Neural progenitor cell (in vitro differentiated cells): ENCODE results near the gene DHX34. TPM values are rescaled to one million over a fixed set of nuclear protein-coding genes. Genes with fewer than 3 reads are reported as not detected.

Source experiments
- DNase-seq: peaks from one replicate; pipeline ENCODE4 v3.0.0-alpha.2; 2016; ENCODE audit warnings: low spot score
- H2AFZ ChIP-seq: fragments of 200-600 bp; sonication (generic); replicated peaks from 2 replicates; pipeline ENCODE4 v1.6.1; 2016; ENCODE audit warnings: antibody characterized with exemption
- H3F3A ChIP-seq: fragments of 200-600 bp; sonication (generic); 2 replicates; pipeline ENCODE4 v1.6.1; 2016; ENCODE audit warnings: antibody characterized with exemption, low read depth
- H3K27ac ChIP-seq: fragments of 200-600 bp; sonication (generic); 2 replicates; pipeline ENCODE4 v1.5.1; 2016; ENCODE audit warnings: mild to moderate bottlenecking
- H3K27me3 ChIP-seq: fragments of 200-600 bp; sonication (generic); 2 replicates; pipeline ENCODE4 v1.6.1; 2016; ENCODE audit warnings: mild to moderate bottlenecking, moderate library complexity
- H3K36me3 ChIP-seq: fragments of 200-600 bp; sonication (generic); 2 replicates; pipeline ENCODE4 v1.5.1; 2016
- H3K4me1 ChIP-seq: fragments of 200-600 bp; sonication (generic); 2 replicates; pipeline ENCODE4 v1.6.1; 2016; ENCODE audit warnings: mixed run types
- H3K4me2 ChIP-seq: fragments of 200-600 bp; sonication (generic); 2 replicates; pipeline ENCODE4 v1.6.1; 2016
- H3K4me3 ChIP-seq: fragments of 200-600 bp; sonication (generic); 2 replicates; pipeline ENCODE4 v1.5.1; 2016
- H3K79me2 ChIP-seq: fragments of 200-600 bp; sonication (generic); 2 replicates; pipeline ENCODE4 v1.6.1; 2016; ENCODE audit warnings: low read depth
- H3K9ac ChIP-seq: fragments of 200-600 bp; sonication (generic); 2 replicates; pipeline ENCODE4 v1.6.1; 2016
- H3K9me3 ChIP-seq: fragments of 200-600 bp; sonication (generic); 2 replicates; pipeline ENCODE4 v1.5.1; 2016; ENCODE audit warnings: low read depth
- H4K20me1 ChIP-seq: fragments of 200-600 bp; sonication (generic); 2 replicates; pipeline ENCODE4 v1.6.1; 2016; ENCODE audit warnings: low read depth
- H3K27ac Mint-ChIP-seq: 3 replicates; pipeline ENCODE4 v1.8.0; 2021; ENCODE audit warnings: mixed read lengths
- H3K27me3 Mint-ChIP-seq: 2 replicates; pipeline ENCODE4 v1.8.0; 2022; ENCODE audit warnings: low read depth, mild to moderate bottlenecking, inconsistent platforms, moderate library complexity, mixed read lengths; ENCODE audit not compliant: insufficient read depth
- H3K36me3 Mint-ChIP-seq: 3 replicates; pipeline ENCODE4 v1.8.0; 2021; ENCODE audit warnings: mixed read lengths
- H3K4me1 Mint-ChIP-seq: 3 replicates; pipeline ENCODE4 v1.8.0; 2021; ENCODE audit warnings: mixed read lengths
- H3K4me3 Mint-ChIP-seq: 3 replicates; pipeline ENCODE4 v1.8.0; 2021; ENCODE audit warnings: mild to moderate bottlenecking, moderate library complexity, mixed read lengths
- H3K9me3 Mint-ChIP-seq: 3 replicates; pipeline ENCODE4 v1.8.0; 2020; ENCODE audit warnings: mixed read lengths
- EZH2 ChIP-seq: fragments of 200-600 bp; sonication (generic); IDR thresholded peaks from 2 replicates; pipeline ENCODE4 v1.6.1; 2017; ENCODE audit warnings: antibody characterized with exemption, mild to moderate bottlenecking, moderate library complexity
- EZH2phosphoT487 ChIP-seq: fragments of 200-600 bp; sonication (generic); IDR thresholded peaks from 2 replicates; pipeline ENCODE4 v1.6.1; 2017; ENCODE audit warnings: antibody characterized with exemption
- total RNA-seq: library from RNA; depleted of rRNA; stranded (reverse); fragments of >200 nt; gene quantifications from 2 replicates; pipeline ENCODE4 v1.2.3, GENCODE V29; 2015; ENCODE audit warnings: low replicate concordance
- TF ChIP-seq, protein P1 (sequence below): fragments of 200-600 bp; sonication (generic); IDR thresholded peaks from 2 replicates; pipeline ENCODE4 v1.5.1; 2017; ENCODE audit warnings: antibody characterized with exemption, mild to moderate bottlenecking

DHX34 gene
- total RNA-seq, 1 donor from 2014 or later: 12.3 TPM

DNA sequence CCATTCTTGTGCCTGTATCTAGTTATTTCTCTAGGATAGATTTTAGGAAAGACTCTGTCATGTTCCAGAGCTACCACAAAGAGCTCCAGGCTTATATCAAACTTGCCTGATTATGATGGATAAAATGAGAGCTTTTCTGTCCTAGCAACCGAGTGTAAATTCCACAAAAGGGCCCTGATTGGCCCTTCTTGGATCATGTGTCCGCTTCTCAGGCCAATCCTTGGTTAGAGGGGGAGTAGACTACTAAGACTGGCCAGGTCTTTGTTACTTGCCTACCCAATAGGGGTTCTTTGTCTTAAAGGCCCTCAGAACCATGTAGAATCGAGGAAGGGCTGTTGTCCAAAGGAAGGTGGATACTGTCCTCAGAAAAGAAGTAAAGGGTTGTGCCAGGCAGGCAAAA, 2.4 kb downstream of the DHX34 start:
- peaks cover 11% of the 10 kb centered on the region for H3K4me1 ChIP-seq
- H3K4me3 ChIP-seq: no peak overlapping the region
- no peak overlapping the region for H3K9ac ChIP-seq
- H3K27me3 Mint-ChIP-seq: peaks cover 8% of the 10 kb centered on the region
- H4K20me1 ChIP-seq: peaks cover 5% of the 10 kb centered on the region
- peaks cover 35% of the 10 kb centered on the region for H3K79me2 ChIP-seq
- H3K27ac ChIP-seq: no peak overlapping the region
- no peaks in the 10 kb centered on the region for H3K36me3 ChIP-seq
- H3K4me2 ChIP-seq: peak overlapping the region; percentile 46
- peak; percentile 31 for DNase-seq
- no peak overlapping the region for H2AFZ ChIP-seq
- peaks cover 21% of the 10 kb centered on the region for H3K36me3 Mint-ChIP-seq
- TF ChIP-seq EZH2phosphoT487: no peak
- no peak for TF ChIP-seq EZH2
- TF ChIP-seq, protein P1, sequence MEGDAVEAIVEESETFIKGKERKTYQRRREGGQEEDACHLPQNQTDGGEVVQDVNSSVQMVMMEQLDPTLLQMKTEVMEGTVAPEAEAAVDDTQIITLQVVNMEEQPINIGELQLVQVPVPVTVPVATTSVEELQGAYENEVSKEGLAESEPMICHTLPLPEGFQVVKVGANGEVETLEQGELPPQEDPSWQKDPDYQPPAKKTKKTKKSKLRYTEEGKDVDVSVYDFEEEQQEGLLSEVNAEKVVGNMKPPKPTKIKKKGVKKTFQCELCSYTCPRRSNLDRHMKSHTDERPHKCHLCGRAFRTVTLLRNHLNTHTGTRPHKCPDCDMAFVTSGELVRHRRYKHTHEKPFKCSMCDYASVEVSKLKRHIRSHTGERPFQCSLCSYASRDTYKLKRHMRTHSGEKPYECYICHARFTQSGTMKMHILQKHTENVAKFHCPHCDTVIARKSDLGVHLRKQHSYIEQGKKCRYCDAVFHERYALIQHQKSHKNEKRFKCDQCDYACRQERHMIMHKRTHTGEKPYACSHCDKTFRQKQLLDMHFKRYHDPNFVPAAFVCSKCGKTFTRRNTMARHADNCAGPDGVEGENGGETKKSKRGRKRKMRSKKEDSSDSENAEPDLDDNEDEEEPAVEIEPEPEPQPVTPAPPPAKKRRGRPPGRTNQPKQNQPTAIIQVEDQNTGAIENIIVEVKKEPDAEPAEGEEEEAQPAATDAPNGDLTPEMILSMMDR: no peak
- H3K9me3 Mint-ChIP-seq: no peaks in the 10 kb centered on the region
- peaks cover 9% of the 10 kb centered on the region for H3F3A ChIP-seq
- H3K9me3 ChIP-seq: no peaks in the 10 kb centered on the region
- peaks cover 7% of the 10 kb centered on the region for H3K27me3 ChIP-seq
- H3K4me1 Mint-ChIP-seq: peaks cover 25% of the 10 kb centered on the region
- H3K27ac Mint-ChIP-seq: no peak overlapping the region
- H3K4me3 Mint-ChIP-seq: peak overlapping the region; percentile 46

DNA sequence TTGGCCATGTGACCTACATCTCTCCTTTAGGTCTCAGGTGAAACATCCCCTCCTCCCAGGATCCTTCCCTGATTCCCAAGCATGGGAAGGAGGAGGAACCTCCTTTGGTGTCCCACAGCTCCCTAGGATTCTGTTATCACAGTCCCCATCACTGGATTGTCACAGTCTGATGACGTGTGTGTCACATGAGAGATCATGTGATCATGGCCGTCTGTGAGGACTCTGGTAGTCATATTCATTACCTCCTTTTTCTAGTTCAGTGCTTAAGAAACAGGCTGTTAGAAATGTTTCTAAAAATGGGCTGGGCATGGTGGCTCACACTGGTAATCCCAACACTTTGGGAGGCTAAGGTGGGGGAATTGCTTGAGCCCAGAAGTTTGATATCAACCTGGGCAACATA, 3.0 kb downstream of the DHX34 start:
- Histone ChIP-seq H3K27me3 (peaks cover 7% of the 10 kb centered on the region), H3F3A (peaks cover 9% of the 10 kb centered on the region), H2AFZ (no peak overlapping the region), H4K20me1 (peaks cover 5% of the 10 kb centered on the region), H3K27ac (no peak overlapping the region), H3K4me2 (no peak overlapping the region), H3K36me3 (no peaks in the 10 kb centered on the region), H3K9ac (no peak overlapping the region), H3K79me2 (peaks cover 35% of the 10 kb centered on the region), H3K4me3 (no peak overlapping the region), H3K4me1 (peaks cover 11% of the 10 kb centered on the region), H3K9me3 (no peaks in the 10 kb centered on the region)
- peaks cover 25% of the 10 kb centered on the region for H3K36me3 Mint-ChIP-seq
- no peak overlapping the region for H3K4me3 Mint-ChIP-seq
- no peak for TF ChIP-seq EZH2phosphoT487
- TF ChIP-seq, protein P1: no peak
- TF ChIP-seq EZH2: no peak
- DNase-seq: no peak
- H3K9me3 Mint-ChIP-seq: no peaks in the 10 kb centered on the region
- H3K27ac Mint-ChIP-seq: no peak overlapping the region
- H3K4me1 Mint-ChIP-seq: peaks cover 25% of the 10 kb centered on the region
- H3K27me3 Mint-ChIP-seq: peaks cover 8% of the 10 kb centered on the region

DNA sequence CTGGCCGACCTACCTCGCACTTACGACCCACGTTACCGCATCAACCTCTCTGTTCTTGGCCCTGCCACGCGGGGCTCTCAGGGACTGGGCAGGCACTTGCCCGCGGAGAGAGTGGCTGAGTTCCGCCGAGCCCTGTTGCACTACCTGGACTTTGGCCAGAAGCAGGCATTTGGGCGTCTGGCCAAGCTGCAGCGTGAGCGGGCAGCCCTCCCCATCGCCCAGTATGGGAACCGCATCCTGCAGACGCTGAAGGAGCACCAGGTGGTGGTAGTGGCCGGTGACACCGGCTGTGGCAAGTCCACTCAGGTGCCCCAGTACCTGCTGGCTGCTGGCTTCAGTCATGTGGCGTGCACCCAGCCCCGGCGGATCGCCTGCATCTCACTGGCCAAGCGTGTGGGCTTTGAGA, 4.2 kb downstream of the DHX34 start:
- Histone ChIP-seq H3K9ac (no peak overlapping the region), H3F3A (peaks cover 4% of the 10 kb centered on the region), H3K4me1 (peaks cover 11% of the 10 kb centered on the region), H2AFZ (no peak overlapping the region), H3K36me3 (no peaks in the 10 kb centered on the region), H4K20me1 (peaks cover 5% of the 10 kb centered on the region), H3K27ac (no peak overlapping the region), H3K4me3 (no peak overlapping the region), H3K9me3 (no peaks in the 10 kb centered on the region), H3K79me2 (peaks cover 35% of the 10 kb centered on the region), H3K4me2 (no peak overlapping the region), H3K27me3 (peaks cover 4% of the 10 kb centered on the region)
- H3K4me1 Mint-ChIP-seq: peaks cover 25% of the 10 kb centered on the region
- H3K27me3 Mint-ChIP-seq: peaks cover 7% of the 10 kb centered on the region
- no peak for DNase-seq
- H3K27ac Mint-ChIP-seq: no peak overlapping the region
- H3K9me3 Mint-ChIP-seq: no peaks in the 10 kb centered on the region
- no peak overlapping the region for H3K4me3 Mint-ChIP-seq
- peaks cover 30% of the 10 kb centered on the region for H3K36me3 Mint-ChIP-seq
- TF ChIP-seq EZH2: no peak
- TF ChIP-seq, protein P1: no peak
